Naive B cell (primary cell): ENCODE results near the gene MS4A18. TPM values are rescaled to one million over a fixed set of nuclear protein-coding genes. Genes with fewer than 3 reads are reported as not detected.

Source experiments
- ATAC-seq, 2 donors: fragments of 150-1000 bp; cut with Tn5 transposase; 2 replicates each; pipeline ENCODE4 v1.10.0; 2021; ENCODE audit warnings: low read depth in 2 of 2, mild to moderate bottlenecking in 2 of 2, moderate library complexity in 2 of 2
- DNase-seq: peaks from one replicate; pipeline ENCODE4 v3.0.0; 2022
- H3K27ac Mint-ChIP-seq, 6 donors: one replicate each; pipeline ENCODE4 v1.8.0; 2020 to 2022; ENCODE audit warnings: mild to moderate bottlenecking in 6 of 6, mixed read lengths in 6 of 6, moderate library complexity in 5 of 6, inconsistent platforms in 2 of 6
- H3K27me3 Mint-ChIP-seq, 3 donors: one replicate each; pipeline ENCODE4 v1.8.0; 2021 to 2022; ENCODE audit warnings: mixed read lengths in 3 of 3, mild to moderate bottlenecking in 1 of 3
- H3K36me3 Mint-ChIP-seq, 2 donors: one replicate each; pipeline ENCODE4 v1.8.0; 2020 to 2022; ENCODE audit warnings: mixed read lengths in 2 of 2, inconsistent platforms in 1 of 2, mild to moderate bottlenecking in 1 of 2
- H3K4me1 Mint-ChIP-seq, 3 donors: one replicate each; pipeline ENCODE4 v1.8.0; 2020 to 2022; ENCODE audit warnings: mixed read lengths in 3 of 3, inconsistent platforms in 1 of 3, mild to moderate bottlenecking in 1 of 3, moderate library complexity in 1 of 3
- H3K4me3 Mint-ChIP-seq, 8 donors: one replicate each; pipeline ENCODE4 v1.8.0; 2020 to 2022; ENCODE audit warnings: mild to moderate bottlenecking in 8 of 8, mixed read lengths in 8 of 8, moderate library complexity in 8 of 8, inconsistent platforms in 2 of 8
- H3K9me3 Mint-ChIP-seq, 7 donors: one replicate each; pipeline ENCODE4 v1.8.0; 2020 to 2022; ENCODE audit warnings: mixed read lengths in 7 of 7, mild to moderate bottlenecking in 5 of 7, inconsistent platforms in 2 of 7, moderate library complexity in 1 of 7
- polyA plus RNA-seq, 6 donors: library from polyadenylated mRNA; unstranded; fragments of 300-500 nt; fragmentation: Illumina TruSeq; gene quantifications; one replicate each; pipeline ENCODE4 v1.2.3, GENCODE V29; 2021; ENCODE audit warnings: low read depth in 6 of 6

The MS4A18 gene
- polyA plus RNA-seq, 6 donors from 2014 or later = not detected

GRCh38 chr11:60762851-60763691 lies 38.6 kb downstream of the MS4A18 start:
- H3K27me3 Mint-ChIP-seq = peaks cover 14 to 38% (median 24%) of the 10 kb centered on the region in 3 donors
- peaks cover 33 to 40% (median 34%) of the 10 kb centered on the region in 3 donors for H3K4me1 Mint-ChIP-seq
- peak overlapping the region in 5 of 6 donors; percentile 30 to 93 (median 56) for H3K27ac Mint-ChIP-seq
- ATAC-seq (peak; percentile 90), DNase-seq (peak; percentile 49)
- H3K4me3 Mint-ChIP-seq = peak overlapping the region in 3 of 8 donors; percentile 43 to 73 (median 61)
- H3K9me3 Mint-ChIP-seq = peaks cover 0 to 4% (median 0%) of the 10 kb centered on the region in 7 donors
- H3K36me3 Mint-ChIP-seq = no peaks in the 10 kb centered on the region

GRCh38 chr11:60763692-60764369 lies 39.3 kb downstream of the MS4A18 start:
- Mint-ChIP-seq H3K4me3 (peak overlapping the region in 1 of 8 donors; percentile 73), H3K4me1 (peaks cover 33 to 40% (median 34%) of the 10 kb centered on the region in 3 donors), H3K36me3 (no peaks in the 10 kb centered on the region), H3K27me3 (peaks cover 19 to 34% (median 31%) of the 10 kb centered on the region in 3 donors), H3K9me3 (peaks cover 0 to 4% (median 0%) of the 10 kb centered on the region in 7 donors), H3K27ac (peak overlapping the region in 2 of 6 donors; percentile 56 to 93)
- ATAC-seq (no peak), DNase-seq (no peak)

GRCh38 chr11:60764879-60765278 lies 40.4 kb downstream of the MS4A18 start:
- Mint-ChIP-seq H3K27ac (no peak overlapping the region), H3K4me3 (no peak overlapping the region), H3K27me3 (peaks cover 19 to 35% (median 25%) of the 10 kb centered on the region in 3 donors), H3K4me1 (peaks cover 25 to 32% (median 29%) of the 10 kb centered on the region in 3 donors), H3K9me3 (peaks cover 0 to 4% (median 0%) of the 10 kb centered on the region in 7 donors), H3K36me3 (no peaks in the 10 kb centered on the region)
- ATAC-seq (no peak), DNase-seq (no peak)

GRCh38 chr11:60765355-60765754 lies 40.8 kb downstream of the MS4A18 start:
- peaks cover 0 to 4% (median 0%) of the 10 kb centered on the region in 7 donors for H3K9me3 Mint-ChIP-seq
- DNase-seq (no peak), ATAC-seq (no peak)
- H3K27me3 Mint-ChIP-seq = peaks cover 19 to 32% (median 23%) of the 10 kb centered on the region in 3 donors
- no peak overlapping the region for H3K27ac Mint-ChIP-seq
- H3K4me3 Mint-ChIP-seq = peak overlapping the region in 2 of 8 donors; percentile 2 to 48
- no peaks in the 10 kb centered on the region for H3K36me3 Mint-ChIP-seq
- H3K4me1 Mint-ChIP-seq = peaks cover 24 to 29% (median 27%) of the 10 kb centered on the region in 3 donors

- H3K27ac Mint-ChIP-seq = peak overlapping the region in 1 of 6 donors; percentile 20
- H3K9me3 Mint-ChIP-seq = peaks cover 0 to 4% (median 0%) of the 10 kb centered on the region in 7 donors
- peaks cover 14 to 37% (median 27%) of the 10 kb centered on the region in 3 donors for H3K27me3 Mint-ChIP-seq
- peaks cover 19 to 23% (median 22%) of the 10 kb centered on the region in 3 donors for H3K4me1 Mint-ChIP-seq
- DNase-seq (no peak), ATAC-seq (no peak)
- H3K4me3 Mint-ChIP-seq = no peak overlapping the region
- H3K36me3 Mint-ChIP-seq = no peaks in the 10 kb centered on the region
Observed at GRCh38 chr11:60766547-60766946, 42.0 kb downstream of the MS4A18 start.

GRCh38 chr11:60767388-60767811 lies 42.9 kb downstream of the MS4A18 start:
- ATAC-seq (peak; percentile 27 to 47), DNase-seq (no peak)
- Mint-ChIP-seq H3K4me1 (peaks cover 16 to 20% (median 17%) of the 10 kb centered on the region in 3 donors), H3K27me3 (peaks cover 14 to 41% (median 34%) of the 10 kb centered on the region in 3 donors), H3K36me3 (no peaks in the 10 kb centered on the region), H3K9me3 (peaks cover 0 to 4% (median 0%) of the 10 kb centered on the region in 7 donors), H3K4me3 (no peak overlapping the region), H3K27ac (no peak overlapping the region)

GRCh38 chr11:60768202-60768601 lies 43.7 kb downstream of the MS4A18 start:
- Mint-ChIP-seq H3K27me3 (peaks cover 14 to 41% (median 36%) of the 10 kb centered on the region in 3 donors), H3K36me3 (no peaks in the 10 kb centered on the region), H3K27ac (peak overlapping the region in 3 of 6 donors; percentile 67 to 72 (median 67)), H3K4me3 (no peak overlapping the region), H3K4me1 (peaks cover 9 to 14% (median 12%) of the 10 kb centered on the region in 3 donors), H3K9me3 (peaks cover 0 to 4% (median 0%) of the 10 kb centered on the region in 7 donors)
- no peak for ATAC-seq
- no peak for DNase-seq

- no peak for ATAC-seq
- Mint-ChIP-seq H3K4me3 (no peak overlapping the region), H3K27ac (no peak overlapping the region)
Observed at GRCh38 chr11:60769273-60769672, 44.8 kb downstream of the MS4A18 start.

GRCh38 chr11:60769811-60770210 lies 45.3 kb downstream of the MS4A18 start:
- Mint-ChIP-seq H3K27ac (no peak overlapping the region), H3K4me3 (no peak overlapping the region), H3K36me3 (no peaks in the 10 kb centered on the region), H3K9me3 (peaks cover 0 to 4% (median 0%) of the 10 kb centered on the region in 7 donors), H3K4me1 (peaks cover 7 to 14% (median 9%) of the 10 kb centered on the region in 3 donors), H3K27me3 (peaks cover 14 to 44% (median 31%) of the 10 kb centered on the region in 3 donors)
- DNase-seq (no peak), ATAC-seq (no peak)

More at GRCh38 chr11:60769273-60769672, 44.8 kb downstream of the MS4A18 start:
- Mint-ChIP-seq H3K27me3 (peaks cover 14 to 40% (median 35%) of the 10 kb centered on the region in 3 donors), H3K9me3 (peaks cover 0 to 4% (median 0%) of the 10 kb centered on the region in 7 donors), H3K36me3 (no peaks in the 10 kb centered on the region), H3K4me1 (peaks cover 2 to 9% (median 5%) of the 10 kb centered on the region in 3 donors)
- no peak for DNase-seq

GRCh38 chr11:60771146-60771545 lies 46.6 kb downstream of the MS4A18 start:
- no peak overlapping the region for H3K27ac Mint-ChIP-seq
- no peak overlapping the region for H3K4me3 Mint-ChIP-seq
- no peaks in the 10 kb centered on the region for H3K36me3 Mint-ChIP-seq
- no peak for DNase-seq
- H3K4me1 Mint-ChIP-seq = peaks cover 16 to 19% (median 17%) of the 10 kb centered on the region in 3 donors
- peaks cover 12 to 36% (median 31%) of the 10 kb centered on the region in 3 donors for H3K27me3 Mint-ChIP-seq
- ATAC-seq = no peak
- H3K9me3 Mint-ChIP-seq = peaks cover 0 to 4% (median 0%) of the 10 kb centered on the region in 7 donors

- Mint-ChIP-seq H3K36me3 (no peaks in the 10 kb centered on the region), H3K9me3 (peaks cover 0 to 2% (median 0%) of the 10 kb centered on the region in 7 donors), H3K4me1 (peaks cover 16 to 19% (median 17%) of the 10 kb centered on the region in 3 donors), H3K4me3 (peak overlapping the region in 1 of 8 donors; percentile 48), H3K27me3 (peaks cover 10 to 27% (median 26%) of the 10 kb centered on the region in 3 donors), H3K27ac (peak overlapping the region in 1 of 6 donors; percentile 92)
- ATAC-seq (no peak), DNase-seq (no peak)
Observed at GRCh38 chr11:60771879-60772525, 47.5 kb downstream of the MS4A18 start.

- Mint-ChIP-seq H3K9me3 (no peaks in the 10 kb centered on the region), H3K27ac (peak overlapping the region in 1 of 6 donors; percentile 25), H3K27me3 (peaks cover 8 to 24% (median 22%) of the 10 kb centered on the region in 3 donors), H3K4me3 (peak overlapping the region in 1 of 8 donors; percentile 70), H3K36me3 (no peaks in the 10 kb centered on the region), H3K4me1 (peaks cover 16 to 19% (median 17%) of the 10 kb centered on the region in 3 donors)
- ATAC-seq (no peak), DNase-seq (no peak)
Observed at GRCh38 chr11:60772666-60773065, 48.1 kb downstream of the MS4A18 start.
